Measurements from ENCODE around the gene TNNI3K. TPM values are rescaled to one million over a fixed set of nuclear protein-coding genes. Genes with fewer than 3 reads are reported as not detected.

Gene TNNI3K
- polyA plus RNA-seq, 1 experiment = 1.1 TPM

- POLR2A ChIA-PET = no interaction called here
Observed at GRCh38 chr1:74470936-74471335, 235.7 kb downstream of the TNNI3K start.

GRCh38 chr1:74471470-74471869 is 236.3 kb downstream of the TNNI3K start:
- no peak for TF ChIP-seq CTCF (IDR thresholded peaks at IDR 0.05; ENCODE audit: low read depth, low read length)
- Histone ChIP-seq H3K9me3 (ENCODE audit: control insufficient read depth, insufficient read depth, low read length) (no peaks in the 10 kb centered on the region), H3K4me3 (ENCODE audit: low read depth, low read length) (no peak overlapping the region), H3K27ac (ENCODE audit: low read depth, low read length) (no peak overlapping the region), H3K27me3 (ENCODE audit: control insufficient read depth, insufficient read depth, low read length) (no peaks in the 10 kb centered on the region)
- ChIA-PET POLR2A (no interaction called here), CTCF (no interaction called here)
- no peak for DNase-seq (ENCODE audit: low read depth, low spot score)

More at GRCh38 chr1:74470936-74471335, 235.7 kb downstream of the TNNI3K start:
- Histone ChIP-seq H3K27me3 (ENCODE audit: control insufficient read depth, insufficient read depth, low read length) (no peaks in the 10 kb centered on the region), H3K27ac (ENCODE audit: low read depth, low read length) (no peak overlapping the region), H3K4me3 (ENCODE audit: low read depth, low read length) (no peak overlapping the region), H3K9me3 (ENCODE audit: control insufficient read depth, insufficient read depth, low read length) (no peaks in the 10 kb centered on the region)
- TF ChIP-seq CTCF (IDR thresholded peaks at IDR 0.05; ENCODE audit: low read depth, low read length) = no peak
- DNase-seq (ENCODE audit: low read depth, low spot score) = no peak
- CTCF ChIA-PET = interaction anchor here (3.4 kb wide), 2 partner anchors 12 to 220 kb away, joined by 19 to 30 read pairs; no protein-coding TSS in a partner anchor

- Histone ChIP-seq H3K27ac (ENCODE audit: low read depth, low read length) (no peak overlapping the region), H3K27me3 (ENCODE audit: control insufficient read depth, insufficient read depth, low read length) (no peaks in the 10 kb centered on the region), H3K9me3 (ENCODE audit: control insufficient read depth, insufficient read depth, low read length) (no peaks in the 10 kb centered on the region), H3K4me3 (ENCODE audit: low read depth, low read length) (no peak overlapping the region)
- DNase-seq (ENCODE audit: low read depth, low spot score) = no peak
- ChIA-PET CTCF (interaction anchor here (0.6 to 1.1 kb wide), 2 partner anchors 12 to 29 kb away, joined by 3 to 6 read pairs; no protein-coding TSS in a partner anchor), POLR2A (interaction anchor here (0.7 kb wide), 1 partner anchor 151 kb away, joined by 6 read pairs; no protein-coding TSS in a partner anchor)
- no peak for TF ChIP-seq CTCF (IDR thresholded peaks at IDR 0.05; ENCODE audit: low read depth, low read length)
Observed at GRCh38 chr1:74474585-74474984, 239.4 kb downstream of the TNNI3K start.

GRCh38 chr1:74478979-74479378 is 243.8 kb downstream of the TNNI3K start:
- TF ChIP-seq CTCF (IDR thresholded peaks at IDR 0.05; ENCODE audit: low read depth, low read length) = no peak
- H3K9me3 ChIP-seq (ENCODE audit: control insufficient read depth, insufficient read depth, low read length) = no peaks in the 10 kb centered on the region
- no peaks in the 10 kb centered on the region for H3K27me3 ChIP-seq (ENCODE audit: control insufficient read depth, insufficient read depth, low read length)
- no peak for DNase-seq (ENCODE audit: low read depth, low spot score)
- no peak overlapping the region for H3K4me3 ChIP-seq (ENCODE audit: low read depth, low read length)
- CTCF ChIA-PET = interaction anchor here (2.6 kb wide), 2 partner anchors 10 kb away, joined by 12 to 13 read pairs; no protein-coding TSS in a partner anchor
- POLR2A ChIA-PET = no interaction called here
- H3K27ac ChIP-seq (ENCODE audit: low read depth, low read length) = no peak overlapping the region

- TF ChIP-seq CTCF (IDR thresholded peaks at IDR 0.05; ENCODE audit: low read depth, low read length) = no peak
- Histone ChIP-seq H3K27me3 (ENCODE audit: control insufficient read depth, insufficient read depth, low read length) (no peaks in the 10 kb centered on the region), H3K9me3 (ENCODE audit: control insufficient read depth, insufficient read depth, low read length) (no peaks in the 10 kb centered on the region), H3K27ac (ENCODE audit: low read depth, low read length) (no peak overlapping the region), H3K4me3 (ENCODE audit: low read depth, low read length) (no peak overlapping the region)
- DNase-seq (ENCODE audit: low read depth, low spot score) = no peak
- ChIA-PET CTCF (interaction anchor here (1.0 to 2.6 kb wide), 2 partner anchors 11 to 23 kb away, joined by 3 to 12 read pairs; no protein-coding TSS in a partner anchor), POLR2A (no interaction called here)
Observed at GRCh38 chr1:74480068-74480467, 244.9 kb downstream of the TNNI3K start.
